Hippocampal formation (tissue), 2 donors: ENCODE data around the gene ZNF668.
"Not testable (repeated sequence)": the region's sequence is repeated elsewhere in the genome, so short reads cannot be mapped to it uniquely, and the experiment has no call there.

ENCODE experiments used
- DNase-seq, 2 donors: peaks; one replicate each; lab custom pipeline; 2025; lab: John Stamatoyannopoulos, UW

Gene ZNF668

GRCh38 chr16:31100876-31101641 lies 27.0 kb upstream of the ZNF668 start:
- DNase-seq: not testable (repeated sequence)

- no peak for DNase-seq
These were observed 26.0 kb upstream of the ZNF668 start for GRCh38 chr16:31099860-31100638.

- peak; percentile 86 to 97 for DNase-seq
These were observed 20.5 kb upstream of the ZNF668 start, which contains the start of gene VKORC1 for GRCh38 chr16:31094424-31095120. TSS of gene VKORC1 (minus strand) at chr16:31094797. CDS start at chr16:31094729, 68 bp downstream.

GRCh38 chr16:31094088-31094423 lies 20.0 kb upstream of the ZNF668 start:
- no peak for DNase-seq

- peak in 1 of 2 donors; percentile 59 for DNase-seq
These were observed 19.2 kb upstream of the ZNF668 start for GRCh38 chr16:31093132-31093703.

- DNase-seq: no peak
These were observed 18.3 kb upstream of the ZNF668 start for GRCh38 chr16:31092330-31092729.

GRCh38 chr16:31090540-31090939 lies 16.5 kb upstream of the ZNF668 start:
- DNase-seq: no peak

GRCh38 chr16:31089199-31089598 lies 15.2 kb upstream of the ZNF668 start:
- DNase-seq: no peak

GRCh38 chr16:31088459-31089183 lies 14.6 kb upstream of the ZNF668 start, which contains the start of gene PRSS53:
TSS of gene PRSS53 (minus strand) at chr16:31088943. CDS start at chr16:31088809, 134 bp downstream.
- no peak for DNase-seq

GRCh38 chr16:31087971-31088370 lies 13.9 kb upstream of the ZNF668 start:
- no peak for DNase-seq

- DNase-seq: no peak
These were observed 13.4 kb upstream of the ZNF668 start for GRCh38 chr16:31087481-31087880.

- DNase-seq: no peak
These were observed 12.5 kb upstream of the ZNF668 start for GRCh38 chr16:31086629-31086906.

- DNase-seq: no peak
These were observed 12.0 kb upstream of the ZNF668 start for GRCh38 chr16:31085873-31086628.

- DNase-seq: no peak
These were observed 11.4 kb upstream of the ZNF668 start for GRCh38 chr16:31085411-31085810.

- DNase-seq: no peak
These were observed 10.7 kb upstream of the ZNF668 start for GRCh38 chr16:31084584-31085302.

- no peak for DNase-seq
These were observed 9.9 kb upstream of the ZNF668 start for GRCh38 chr16:31083981-31084380.

- no peak for DNase-seq
These were observed 9.5 kb upstream of the ZNF668 start for GRCh38 chr16:31083556-31083955.

- no peak for DNase-seq
These were observed 9.0 kb upstream of the ZNF668 start for GRCh38 chr16:31083081-31083480.

- no peak for DNase-seq
These were observed 8.5 kb upstream of the ZNF668 start for GRCh38 chr16:31082368-31083045.
